Measurements from ENCODE around the gene FRS2.
A peak's percentile ranks its signal among the peaks of the same experiment; 100 is the strongest.
"Not testable (repeated sequence)": the region's sequence is repeated elsewhere in the genome, so short reads cannot be mapped to it uniquely, and the experiment has no call there.

Gene FRS2, protein sequence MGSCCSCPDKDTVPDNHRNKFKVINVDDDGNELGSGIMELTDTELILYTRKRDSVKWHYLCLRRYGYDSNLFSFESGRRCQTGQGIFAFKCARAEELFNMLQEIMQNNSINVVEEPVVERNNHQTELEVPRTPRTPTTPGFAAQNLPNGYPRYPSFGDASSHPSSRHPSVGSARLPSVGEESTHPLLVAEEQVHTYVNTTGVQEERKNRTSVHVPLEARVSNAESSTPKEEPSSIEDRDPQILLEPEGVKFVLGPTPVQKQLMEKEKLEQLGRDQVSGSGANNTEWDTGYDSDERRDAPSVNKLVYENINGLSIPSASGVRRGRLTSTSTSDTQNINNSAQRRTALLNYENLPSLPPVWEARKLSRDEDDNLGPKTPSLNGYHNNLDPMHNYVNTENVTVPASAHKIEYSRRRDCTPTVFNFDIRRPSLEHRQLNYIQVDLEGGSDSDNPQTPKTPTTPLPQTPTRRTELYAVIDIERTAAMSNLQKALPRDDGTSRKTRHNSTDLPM

DNA sequence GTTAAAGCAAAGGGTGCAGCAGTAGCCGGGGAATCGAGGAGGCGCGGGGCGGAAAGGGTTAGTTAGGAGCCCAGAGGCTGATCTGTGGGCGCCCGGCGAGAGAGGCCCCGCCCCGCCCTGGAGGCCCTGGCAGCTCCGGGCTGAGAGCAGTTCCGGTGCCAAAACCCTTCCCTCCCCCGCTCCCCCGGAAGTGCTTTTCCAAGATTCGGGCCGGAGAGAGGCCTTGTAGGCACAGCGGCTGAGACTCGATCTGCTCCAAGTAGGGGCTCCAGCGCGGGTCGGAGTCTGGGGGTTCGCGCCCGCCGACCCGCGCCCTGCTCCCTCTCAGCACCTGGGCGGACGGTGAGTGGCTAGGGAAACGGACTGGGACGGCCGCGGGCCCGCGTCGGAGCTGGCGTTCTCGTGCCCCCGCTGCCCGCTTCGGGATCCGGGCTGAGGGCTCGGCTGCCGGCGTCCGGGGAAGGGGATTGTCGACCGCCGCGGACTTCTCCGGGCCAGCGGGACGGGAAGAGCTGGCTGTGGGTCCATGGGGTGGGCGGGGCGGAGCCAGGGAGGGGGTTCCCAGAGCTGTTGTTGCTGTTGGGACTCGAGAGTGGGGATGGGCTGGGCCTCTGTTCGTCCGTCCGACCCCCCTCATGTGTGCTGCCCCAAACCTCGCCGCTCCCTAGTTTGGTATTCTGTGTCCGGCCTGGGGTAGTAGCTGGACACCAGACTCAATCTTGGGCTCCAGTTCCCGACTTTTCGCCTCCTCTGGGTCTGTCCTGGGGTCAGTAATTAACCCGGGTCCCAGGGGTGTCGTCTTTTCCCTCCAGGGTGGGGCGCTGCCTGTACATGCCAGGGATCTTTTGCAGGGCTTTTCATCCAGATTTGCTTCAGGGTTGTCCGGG, at the start of gene FRS2:
Gene FRS2, plus strand, starts transcription at position 200 of the 887 bp plus-strand sequence. CDS start 98,643 bp downstream, outside the sequence.
- peak; percentile 97 for DNase-seq

DNA sequence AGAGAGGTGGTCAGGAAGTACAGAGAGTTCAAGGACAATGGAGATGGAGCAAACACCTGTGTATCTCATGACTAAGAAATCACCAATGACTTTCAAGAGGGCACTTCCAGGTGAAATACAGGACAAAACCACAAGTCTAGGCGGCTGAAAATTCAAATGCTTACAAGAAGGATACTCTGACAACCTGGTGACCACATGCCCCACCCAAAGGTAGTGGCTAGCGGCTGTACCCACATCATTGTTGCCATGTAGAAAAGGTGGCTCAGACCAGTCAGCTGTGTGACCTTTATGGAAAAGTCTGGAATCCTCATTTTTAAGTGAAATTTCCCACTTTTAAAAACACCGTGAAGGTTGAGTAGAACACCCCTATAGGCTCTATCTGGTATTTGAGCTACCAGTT, 48.6 kb upstream of the FRS2 start:
- DNase-seq: peak; percentile 38

DNA sequence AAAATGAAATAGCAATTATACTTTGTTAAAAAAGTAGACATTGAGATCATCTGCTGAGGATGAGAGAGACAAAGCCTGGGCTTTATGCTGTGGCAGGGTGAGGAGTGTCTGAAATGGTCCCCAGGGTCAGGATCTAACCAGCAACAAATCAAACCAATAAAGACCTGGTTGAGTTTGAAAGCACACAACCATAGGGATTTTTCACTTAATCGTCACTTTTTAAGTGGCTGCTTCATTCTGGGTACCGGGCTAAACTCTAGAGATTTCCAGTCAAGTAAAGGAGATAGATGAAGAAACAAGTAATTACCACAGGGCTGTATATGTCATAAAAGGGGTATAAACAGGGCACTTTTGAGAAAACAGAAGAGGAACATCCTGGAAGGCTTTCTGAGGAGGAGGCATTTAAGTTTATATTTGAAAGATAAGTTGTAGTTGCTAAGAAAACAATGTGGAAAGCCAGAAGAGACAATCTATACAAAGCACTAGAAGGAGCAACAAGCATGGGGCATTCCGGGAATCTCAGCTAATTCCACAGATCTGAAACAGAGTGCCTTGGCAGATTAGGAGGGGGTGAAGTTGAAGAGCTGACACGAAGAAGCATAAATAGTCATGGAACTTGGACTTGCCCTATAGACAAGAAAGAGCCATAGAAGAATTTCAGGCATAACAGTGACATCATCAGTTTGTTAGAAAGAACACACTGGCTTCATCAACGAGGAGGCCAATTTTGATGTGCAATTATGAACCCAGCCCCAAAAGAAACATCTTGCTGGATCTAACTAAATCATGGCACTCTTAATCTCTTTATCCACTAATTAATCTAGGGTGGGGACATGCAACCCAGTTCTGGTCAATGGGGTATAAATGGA, 46.9 kb upstream of the FRS2 start:
- no peak for DNase-seq

DNA sequence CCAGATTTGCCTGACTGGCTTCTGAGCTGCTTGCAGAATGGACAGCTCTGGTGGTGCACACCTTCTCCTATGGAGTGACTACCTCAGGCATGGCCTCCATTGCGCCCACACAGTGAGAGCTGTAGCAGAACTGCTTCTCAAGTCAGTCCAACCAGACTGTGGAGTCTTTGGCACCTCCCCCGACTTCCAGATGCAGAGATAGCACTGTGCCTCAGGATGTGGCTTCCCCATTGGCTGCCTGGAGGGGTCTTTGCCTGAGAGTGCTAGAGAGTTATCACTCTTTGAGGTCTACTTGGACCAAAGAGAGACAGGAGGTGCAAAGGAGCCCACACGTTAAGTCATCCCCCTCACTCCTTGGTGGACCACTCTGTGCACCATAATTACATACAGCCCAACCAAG, 44.8 kb upstream of the FRS2 start:
- DNase-seq: no peak

DNA sequence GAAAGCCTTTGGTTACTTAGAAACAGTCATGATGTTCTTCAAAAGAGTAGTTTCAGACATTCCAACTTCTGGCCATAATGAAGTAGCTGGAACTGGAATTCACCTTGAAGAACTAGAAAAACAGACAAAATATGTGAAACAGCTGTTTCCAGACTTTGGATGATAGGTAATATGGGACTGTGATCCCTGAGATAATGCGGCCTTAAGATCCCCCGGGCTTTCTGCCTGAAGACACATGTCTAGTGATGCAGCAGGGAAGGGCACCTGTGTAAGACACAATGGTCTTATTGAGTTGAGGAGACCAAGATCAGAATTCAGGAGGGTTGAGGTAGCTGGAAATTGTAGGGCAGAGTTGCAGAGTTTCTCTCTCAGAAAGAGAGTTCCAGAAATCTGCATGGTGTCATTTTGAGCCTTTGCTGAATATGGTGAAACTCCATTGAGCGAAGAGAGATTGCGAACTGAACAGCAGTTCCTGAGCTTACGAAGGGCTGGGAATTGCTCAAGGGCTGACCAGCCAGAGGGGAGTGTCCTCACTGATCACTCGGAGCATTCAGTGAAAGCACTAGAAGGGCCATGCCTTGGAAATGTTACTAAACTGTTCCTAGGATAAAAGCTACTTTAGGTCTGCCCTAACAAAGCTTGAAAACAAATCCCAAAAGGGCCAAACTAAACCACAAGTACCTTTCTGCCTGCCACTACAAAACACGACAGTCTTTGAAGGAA, 41.7 kb upstream of the FRS2 start:
- DNase-seq: no peak

DNA sequence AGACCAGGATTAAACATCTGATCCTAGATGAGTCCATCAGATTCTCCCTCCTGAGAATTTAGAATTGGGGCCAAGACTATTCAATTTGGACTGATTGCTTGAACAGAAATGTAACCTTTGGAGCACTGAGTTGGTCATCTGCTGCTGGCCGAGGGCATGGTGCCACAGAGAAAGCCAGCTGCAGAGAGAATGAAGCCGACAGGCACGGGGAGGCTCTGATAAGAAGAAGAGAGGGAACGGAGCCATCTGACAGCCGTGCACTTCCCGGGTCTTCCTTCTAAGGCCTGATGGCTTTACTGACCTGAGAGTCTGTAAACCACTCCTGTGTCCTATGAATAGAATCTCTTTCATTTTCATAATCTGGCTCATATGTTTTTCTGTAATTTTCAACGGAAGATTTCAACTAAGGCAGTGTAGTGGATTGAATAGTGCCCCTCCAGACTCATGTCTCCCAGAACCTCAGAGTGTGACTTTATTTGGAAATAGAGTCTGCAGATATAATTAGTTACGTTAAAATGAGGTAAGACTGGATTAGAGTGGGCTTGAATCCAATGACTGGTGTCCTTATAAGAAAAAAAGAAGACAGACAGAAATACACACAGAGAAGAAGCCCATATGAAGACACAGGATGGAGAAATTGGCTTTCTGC, 39.1 kb upstream of the FRS2 start:
- no peak for DNase-seq

DNA sequence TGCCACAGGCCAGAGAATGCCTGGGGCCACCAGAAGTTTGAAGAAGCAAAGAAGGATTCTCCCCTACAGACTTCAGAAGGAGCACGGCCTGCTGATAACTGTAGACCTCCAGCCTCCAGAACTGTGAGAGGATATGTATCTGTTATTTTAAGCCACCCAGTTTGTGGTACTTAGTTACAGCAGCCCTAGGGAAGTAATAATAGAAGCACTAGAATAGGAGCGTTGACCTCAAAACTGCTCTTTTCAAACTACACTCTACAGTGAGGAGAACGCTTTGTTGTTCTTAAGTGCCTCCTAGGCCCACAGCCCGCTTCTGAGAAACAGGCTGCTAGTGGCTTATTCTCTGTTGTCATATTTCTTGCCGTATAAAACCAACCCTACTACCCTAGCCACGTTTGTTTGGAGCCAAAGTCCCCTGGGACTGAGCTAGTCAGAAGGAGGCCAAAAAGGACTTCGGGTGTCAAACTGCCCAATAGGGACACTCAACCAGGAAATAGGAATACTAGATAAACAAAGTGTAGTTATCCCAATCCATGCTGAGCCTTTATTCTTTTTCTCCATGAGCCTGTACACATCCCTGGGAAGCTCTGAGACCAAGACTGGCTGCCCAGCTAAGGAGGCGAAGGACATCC, 38.5 kb upstream of the FRS2 start:
- no peak for DNase-seq

DNA sequence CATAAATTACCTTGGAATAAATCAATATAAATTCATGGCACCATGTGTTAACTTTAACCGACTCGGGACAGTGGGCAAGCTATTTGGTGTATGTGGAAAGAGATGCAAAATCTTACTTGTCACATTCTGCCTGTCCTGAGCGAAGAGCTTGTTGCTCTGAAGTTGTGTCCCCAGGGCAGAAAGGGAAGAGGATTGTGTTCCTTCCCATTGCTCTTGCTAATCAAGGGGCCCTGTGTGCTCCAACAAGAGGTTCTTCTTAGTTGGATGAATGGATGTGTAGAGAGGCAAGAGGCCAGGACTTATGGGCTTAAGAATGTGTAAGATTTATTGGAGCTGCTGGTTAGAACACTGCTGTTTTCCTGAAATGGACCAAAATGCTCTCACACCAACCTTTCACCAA, 36.5 kb upstream of the FRS2 start:
- DNase-seq: no peak

DNA sequence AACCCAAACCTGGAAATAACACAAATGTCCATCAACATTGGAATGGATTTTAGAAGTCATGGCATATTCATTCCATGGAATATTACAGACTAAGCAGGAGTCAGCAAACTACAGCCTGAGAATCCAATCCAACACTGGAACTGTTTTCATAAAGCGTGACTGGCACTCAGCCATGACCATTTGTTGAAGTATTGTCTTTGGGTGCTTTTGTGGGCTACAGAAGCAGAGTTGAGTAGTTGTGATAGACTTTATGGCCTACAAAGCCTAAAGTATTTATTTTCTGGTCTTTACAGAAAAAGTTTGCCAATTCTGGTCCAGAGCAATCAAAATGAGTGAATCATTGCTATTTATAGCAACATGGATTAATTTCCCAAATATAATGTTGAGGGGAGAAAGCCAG, 34.5 kb upstream of the FRS2 start:
- DNase-seq: peak; percentile 14

DNA sequence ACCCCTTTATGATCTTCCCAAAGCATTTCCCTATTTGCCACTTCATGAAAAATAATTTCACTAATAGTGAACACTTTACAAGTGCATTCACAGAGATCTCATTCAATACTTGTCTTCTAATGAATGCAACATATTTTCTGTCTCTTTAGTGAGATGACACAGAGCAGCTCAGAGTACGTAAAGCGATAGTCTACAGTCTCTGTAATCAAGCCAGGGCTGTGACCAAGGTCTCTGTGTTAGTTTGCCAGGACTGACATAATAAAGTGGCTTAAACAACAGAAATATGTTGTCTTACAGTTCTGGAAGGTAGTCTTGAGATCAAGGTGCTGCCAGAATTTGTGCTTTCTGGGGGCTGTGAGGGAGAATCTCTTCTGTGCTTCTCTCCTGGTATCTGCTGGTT, 33.1 kb upstream of the FRS2 start:
- DNase-seq: no peak

DNA sequence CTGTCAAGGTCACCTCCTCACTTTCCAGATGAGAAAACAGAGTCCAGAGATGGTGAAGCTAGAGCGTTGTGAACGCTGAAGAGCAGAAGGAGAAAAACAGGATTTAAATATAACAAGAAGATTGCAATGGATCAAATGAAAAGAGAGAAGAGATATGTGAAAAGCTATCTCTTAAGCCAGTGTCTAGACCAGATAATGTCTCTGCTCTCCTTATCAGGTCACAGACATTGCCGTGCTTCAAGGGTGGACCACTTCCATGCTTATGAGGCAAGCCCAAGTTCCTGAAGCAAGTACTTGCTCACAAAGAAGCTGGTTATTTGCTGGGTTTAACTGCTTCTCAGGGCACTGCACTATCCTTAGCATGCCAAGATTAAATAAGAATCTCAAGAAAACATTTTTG, 31.6 kb upstream of the FRS2 start:
- no peak for DNase-seq

DNA sequence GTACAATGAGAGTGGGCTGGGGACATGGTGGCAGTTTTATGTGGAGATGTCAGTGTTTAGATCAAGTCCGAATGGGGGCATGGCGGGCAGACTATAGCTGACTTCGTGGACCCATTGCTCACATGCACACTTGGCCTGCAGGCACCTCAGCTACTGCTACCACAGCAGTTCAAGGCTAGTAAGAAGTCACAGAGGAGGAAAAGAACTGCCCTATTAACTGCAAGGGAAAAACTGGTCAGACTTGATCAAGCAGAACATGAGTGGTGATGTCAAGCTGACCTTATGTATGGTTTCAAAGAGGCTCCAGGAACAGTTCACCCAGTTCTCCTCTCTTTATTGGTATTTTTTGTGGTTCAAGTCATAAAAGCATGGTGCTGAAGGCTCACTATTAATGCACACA, 30.2 kb upstream of the FRS2 start:
- DNase-seq: peak; percentile 69

DNA sequence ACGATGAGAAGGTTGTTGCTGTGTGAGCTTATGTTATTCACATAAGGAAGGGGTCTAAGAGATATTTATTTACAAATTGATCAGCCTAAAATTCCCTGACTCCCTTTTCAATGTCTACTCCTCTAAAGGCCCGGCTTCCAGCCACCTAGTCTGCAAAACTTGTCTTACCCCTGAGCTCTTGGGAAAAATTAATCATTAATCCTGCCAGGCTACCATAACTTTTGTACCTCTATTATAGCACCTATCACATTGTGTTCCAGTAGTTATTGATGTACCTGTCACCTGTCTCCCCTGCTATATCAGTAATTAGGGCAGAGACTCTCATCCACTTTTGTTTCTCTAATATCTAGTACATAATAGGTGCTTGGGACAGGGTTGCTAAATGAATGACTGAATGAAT, 29.3 kb upstream of the FRS2 start:
- DNase-seq: peak; percentile 46

DNA sequence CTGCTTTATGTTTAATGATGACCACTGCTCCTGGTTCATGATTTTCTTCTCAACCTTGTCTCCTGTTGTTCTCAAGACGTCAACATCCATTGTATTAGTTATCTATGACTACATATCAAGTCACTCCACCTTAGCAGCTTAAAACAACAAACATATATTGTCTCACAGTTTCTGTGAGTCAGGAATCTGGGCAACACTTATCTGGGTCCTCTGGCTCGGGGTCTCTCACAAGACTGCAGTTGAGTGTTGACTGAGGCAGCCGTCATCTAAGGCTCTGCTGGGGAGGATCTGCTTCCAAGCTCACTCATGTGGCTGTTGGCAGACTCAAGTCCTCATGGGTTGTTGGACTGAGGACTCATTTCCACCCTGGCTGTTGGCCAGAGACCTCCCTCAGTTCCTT, 27.3 kb upstream of the FRS2 start:
- DNase-seq: peak; percentile 32

DNA sequence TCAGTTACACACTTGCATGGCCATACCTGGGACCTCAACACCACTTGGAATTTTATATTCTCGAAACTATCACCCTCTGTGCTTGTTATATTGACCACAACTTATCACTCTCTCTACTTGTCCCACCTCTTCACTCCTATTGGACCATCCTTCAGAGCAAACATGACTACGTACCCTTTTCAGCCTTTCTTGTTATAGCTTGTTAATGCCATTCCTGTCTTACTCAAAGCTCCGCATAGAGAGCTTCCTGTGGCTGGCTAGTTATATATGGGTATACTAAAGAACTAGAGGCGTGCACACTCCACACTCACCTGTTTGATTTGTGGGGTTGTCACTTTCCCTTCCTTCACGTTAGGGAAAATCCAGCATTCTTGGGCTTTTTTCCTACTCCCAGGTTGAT, 26.3 kb upstream of the FRS2 start:
- no peak for DNase-seq

DNA sequence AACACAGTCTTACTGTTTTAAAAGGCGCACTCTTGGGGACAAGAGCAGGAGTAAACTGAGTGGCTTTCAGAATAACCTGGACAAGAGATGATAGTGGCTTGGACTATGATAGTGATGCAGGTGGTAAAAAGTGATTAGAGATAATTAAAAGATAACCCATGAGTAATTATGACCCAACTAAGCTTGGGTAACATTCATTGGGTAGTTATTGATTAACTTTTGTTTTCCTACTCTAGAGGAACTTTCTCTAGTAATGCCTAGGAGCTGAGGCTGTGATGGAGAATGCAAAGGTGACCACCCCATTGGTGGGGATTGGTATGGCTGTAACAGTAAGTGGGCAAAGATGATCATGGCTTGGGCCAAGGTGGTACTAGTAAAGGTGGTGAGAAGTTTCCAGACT, 22.3 kb upstream of the FRS2 start:
- no peak for DNase-seq

DNA sequence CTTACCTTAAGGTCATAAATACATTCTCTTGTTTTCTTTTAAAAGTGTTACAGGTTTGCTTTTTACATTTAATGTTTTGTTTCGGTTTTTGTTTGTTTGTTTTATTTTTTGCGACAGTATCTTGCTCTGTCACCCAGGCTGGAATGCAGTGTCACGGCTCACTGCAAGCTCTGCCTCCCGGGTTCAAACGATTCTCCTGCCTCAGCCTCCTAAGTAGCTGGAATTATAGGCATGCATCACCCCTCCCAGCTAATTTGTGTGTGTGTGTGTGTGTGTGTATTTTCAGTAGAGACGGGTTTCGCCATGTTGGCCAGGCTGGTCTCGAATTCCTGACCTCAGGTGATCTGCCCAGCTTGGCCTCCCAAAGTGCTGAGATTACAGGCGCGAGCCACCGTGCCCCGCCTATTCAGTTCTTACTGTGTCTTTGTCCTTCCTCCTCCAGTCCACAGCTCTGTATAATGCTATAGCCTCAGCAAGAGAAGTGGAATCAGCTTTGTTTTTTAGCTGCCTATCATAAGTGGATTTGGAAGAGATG, 17.5 kb upstream of the FRS2 start:
- not testable (repeated sequence) for DNase-seq

DNA sequence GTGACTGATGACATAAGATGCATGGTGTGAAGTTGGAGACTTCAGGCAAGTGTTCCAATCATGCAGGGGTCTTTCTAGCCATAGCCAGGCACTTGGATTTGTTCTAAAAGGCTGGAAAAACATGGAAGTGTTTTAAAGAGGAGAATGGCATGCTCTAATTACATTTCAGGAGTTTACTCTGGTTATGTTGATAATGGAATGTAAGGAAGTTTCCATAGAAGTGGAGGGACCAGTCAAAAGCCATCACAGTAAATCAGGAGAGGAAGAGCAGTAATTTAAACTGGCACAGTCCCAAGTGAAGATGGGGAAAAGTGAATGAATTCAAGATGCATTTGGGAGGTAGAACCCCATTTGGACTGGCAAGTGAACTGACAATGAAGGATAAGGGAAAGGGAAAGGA, 13.9 kb upstream of the FRS2 start:
- no peak for DNase-seq

DNA sequence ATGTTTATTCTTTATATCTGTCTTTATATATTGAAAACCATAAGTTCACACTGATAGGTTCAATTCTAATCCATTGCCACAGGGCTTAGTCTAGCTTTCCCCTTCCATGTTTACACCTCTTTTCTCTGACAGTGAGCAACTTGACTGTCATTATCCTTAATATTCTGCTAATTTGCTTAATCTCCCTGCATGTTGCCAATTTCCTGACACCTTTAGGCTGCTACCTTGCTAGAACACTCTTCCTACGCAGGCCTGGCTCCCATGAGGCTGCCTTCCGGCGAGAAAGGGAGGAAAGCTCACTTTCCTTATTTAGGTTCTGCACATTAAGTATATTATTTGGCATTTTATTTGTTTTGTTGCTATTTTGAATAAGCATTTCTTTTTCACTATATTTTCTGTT, 12.8 kb upstream of the FRS2 start:
- no peak for DNase-seq

DNA sequence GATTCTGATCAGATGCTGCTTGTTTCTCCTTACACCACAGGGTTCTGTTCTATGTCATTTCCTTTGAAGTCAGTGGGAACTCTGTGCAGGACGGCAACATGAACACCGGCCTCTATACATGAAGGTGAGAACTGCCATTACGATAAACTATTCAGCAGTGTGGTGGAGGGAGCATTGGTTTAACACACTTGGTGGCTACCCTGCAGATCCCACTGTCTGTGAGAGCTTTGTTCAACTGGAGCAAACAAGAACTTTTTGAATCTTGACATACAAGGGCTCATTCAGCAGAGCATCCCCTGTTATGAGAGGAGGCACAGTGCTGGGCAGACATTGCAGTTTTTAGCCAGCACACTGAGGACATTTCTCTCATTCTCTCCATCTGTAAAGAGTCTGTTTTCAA, 10.7 kb upstream of the FRS2 start:
- no peak for DNase-seq

DNA sequence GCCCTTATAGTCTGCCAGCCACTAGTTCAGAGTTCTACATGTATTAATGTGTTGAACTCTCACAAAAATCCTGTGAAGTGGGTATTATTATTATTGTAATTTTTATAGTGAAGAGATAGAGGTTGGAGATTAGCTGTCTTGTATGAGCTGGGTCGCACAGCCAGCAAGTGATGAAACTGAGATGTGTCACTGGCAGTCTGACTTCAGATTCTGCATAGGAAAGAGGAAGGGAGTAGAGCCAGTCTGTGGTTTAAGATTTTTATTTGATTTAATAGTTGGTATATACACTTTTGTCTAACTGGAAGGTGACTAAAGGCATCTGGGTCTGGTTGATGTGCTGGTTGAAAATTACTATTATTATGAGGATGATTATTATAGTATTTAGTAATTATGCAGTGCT, 5.8 kb upstream of the FRS2 start:
- DNase-seq: no peak

Measured in DMS53 (cell line).